Measurements from ENCODE around the gene DLGAP1. TPM values are rescaled to one million over a fixed set of nuclear protein-coding genes. Genes with fewer than 3 reads are reported as not detected.

DLGAP1 gene
- total and polyA plus RNA-seq, 2 of the 13 experiments (the other 11 are each of a cell fraction or from before 2014, with no cell fraction given) = 0.01 TPM; not detected in 1

GRCh38 chr18:3456686-3457069 lies 998.4 kb downstream of the DLGAP1 start:
- Histone ChIP-seq H3K27me3 (ENCODE audit: control insufficient read depth in 1 of 2, insufficient read depth in 2 of 2, low read length in 2 of 2) (no peaks in the 10 kb centered on the region; a peak in 1 of 5 replicates), H3K27ac (ENCODE audit: extremely low read length, insufficient read depth, low read length) (peak overlapping the region; percentile 90), H3K4me2 (ENCODE audit: low read depth, low read length) (peak overlapping the region; percentile 72), H2AFZ (ENCODE audit: low read length) (no peak overlapping the region), H3K9me3 (ENCODE audit: low read length) (no peaks in the 10 kb centered on the region), H3K79me2 (ENCODE audit: insufficient read depth, low read length) (peaks cover 63% of the 10 kb centered on the region), H3K36me3 (replicated peaks in 1 of 2; ENCODE audit: control insufficient read depth in 1 of 2, insufficient read depth in 2 of 2, low read length in 2 of 2) (peaks cover 8 to 37% of the 10 kb centered on the region in 2 experiments; a peak in 4 of 5 replicates), H3K9ac (ENCODE audit: insufficient read depth, low read depth, low read length) (peak overlapping the region; percentile 96), H3K4me1 (ENCODE audit: insufficient read depth, low read length) (peaks cover 50% of the 10 kb centered on the region), H3K4me3 (replicated peaks in 1 of 3; ENCODE audit: insufficient read depth in 1 of 3, low read depth in 2 of 3, low read length in 3 of 3) (peak overlapping the region in 2 of 3 experiments; percentile 82 to 93; a peak in 2 of 6 replicates), H4K20me1 (ENCODE audit: insufficient read depth, low read length) (peaks cover 39% of the 10 kb centered on the region)
- 0% methylated on average over 1 of the region's 1 CpG for WGBS (ENCODE audit: low lambda C conversion rate)
- FAIRE-seq (peak; percentile 67), DNase-seq (ENCODE audit: low spot score) (peak; percentile 89), ATAC-seq (peak; percentile 72)
- intact Hi-C loops (cut with micrococcal nuclease; ENCODE audit: unreplicated experiment) = loop anchor here (5.0 kb wide), 1 partner anchor 194 kb away; the partner anchor contains the start of gene MYL12B
- ChIA-PET POLR2A (interaction anchor here (0.9 to 2.2 kb wide), 4 partner anchors 9 to 205 kb away, joined by 3 to 7 read pairs (median 4); no protein-coding TSS in a partner anchor), CTCF (ENCODE audit: low intra/inter-chr PET ratio, low total read pairs) (no interaction called here)
- in situ Hi-C loops (cut with HindIII; ENCODE audit: extremely low pct_ligation_motif_present, low pct_unique_long_range_greater_than_20kb) = loop anchor here (10.0 to 25.0 kb wide), 3 partner anchors 168 to 394 kb away; no protein-coding TSS in a partner anchor
- BruUV-seq (replicated peaks) = no TSS peak
- TF ChIP-seq MIXL1 (CRISPR knock-in tag; IDR thresholded peaks at IDR 0.05) (peak; percentile 92), SKIL (CRISPR knock-in tag; IDR thresholded peaks at IDR 0.05; ENCODE audit: borderline replicate concordance) (peak; percentile 55; the same call in 1 of the 2 replicates), FOXA3 (CRISPR knock-in tag; IDR thresholded peaks at IDR 0.05) (peak; percentile 94), HNF4A (CRISPR knock-in tag; IDR thresholded peaks at IDR 0.05) (peak; percentile 48), ZNF225 (CRISPR knock-in tag; IDR thresholded peaks at IDR 0.05) (no peak), HBP1 (CRISPR knock-in tag; IDR thresholded peaks at IDR 0.05; ENCODE audit: low read depth) (no peak), TCF7L2 (IDR thresholded peaks at IDR 0.05; ENCODE audit: low read depth, low read length) (peak; percentile 35; the same call in 1 of the 2 replicates), ZNF784 (CRISPR knock-in tag; IDR thresholded peaks at IDR 0.05; ENCODE audit: borderline replicate concordance) (no peak), SCMH1 (CRISPR knock-in tag; IDR thresholded peaks at IDR 0.05; ENCODE audit: borderline replicate concordance) (no peak), TEAD2 (CRISPR knock-in tag; IDR thresholded peaks at IDR 0.05) (no peak), ZNF510 (CRISPR knock-in tag; IDR thresholded peaks at IDR 0.05; ENCODE audit: low read depth) (no peak), RARA (CRISPR knock-in tag; IDR thresholded peaks at IDR 0.05) (peak; percentile 94), DRAP1 (CRISPR knock-in tag; IDR thresholded peaks at IDR 0.05) (peak; percentile 26; the same call in 1 of the 2 replicates), XRCC5 (optimal IDR thresholded peaks at IDR 0.05; ENCODE audit: low read length) (no peak), ZNF740 (CRISPR knock-in tag; IDR thresholded peaks at IDR 0.05) (no peak), DPF2 (CRISPR knock-in tag; IDR thresholded peaks at IDR 0.05; ENCODE audit: borderline replicate concordance, low read depth) (0 out of 2 replicates have a peak, but pooled peaks have one; percentile 41), PHF21A (CRISPR knock-in tag; IDR thresholded peaks at IDR 0.05) (peak; percentile 59; the same call in 1 of the 2 replicates), CBX2 (IDR thresholded peaks at IDR 0.05; ENCODE audit: low read depth, low read length) (no peak), CBX2 (CRISPR knock-in tag; IDR thresholded peaks at IDR 0.05; ENCODE audit: low read depth) (no peak)

All from HepG2 (cell line).